Subcutaneous adipose tissue (tissue), 4 donors: ENCODE results near the gene TAF6. TPM values are rescaled to one million over a fixed set of nuclear protein-coding genes. Genes with fewer than 3 reads are reported as not detected.

Experiments
- CTCF ChIP-seq: fragments of 450-650 bp; IDR thresholded peaks from one replicate; pipeline ENCODE4 v1.5.1; 2016; ENCODE audit warnings: low read depth, mild to moderate bottlenecking, control low read depth, antibody characterized with exemption, moderate library complexity
- total RNA-seq, 4 donors: library from RNA; depleted of rRNA; stranded (reverse); fragments of >200 nt; gene quantifications; one replicate each; pipeline ENCODE4 v1.1.0, GENCODE V29; 2016

TAF6 gene
- 10 to 100 TPM in 3 of 4 donors, 1 to 10 TPM in 1; 9.8 to 36.2 (median 26.2) TPM for total RNA-seq

GRCh38 chr7:100119072-100119969 is at the start of gene TAF6, which contains the start of gene CNPY4:
TAF6 (minus strand) TSS chr7:100119358; CDS start chr7:100114209, 5,149 bp downstream.
CNPY4 (plus strand) TSS chr7:100119634; CDS start chr7:100119745, 111 bp downstream.
- TF ChIP-seq CTCF: no peak

GRCh38 chr7:100167912-100168323 is 48.8 kb upstream of the TAF6 start:
- no peak for TF ChIP-seq CTCF

- no peak for TF ChIP-seq CTCF
Observed at GRCh38 chr7:100166970-100167911, 48.1 kb upstream of the TAF6 start.

GRCh38 chr7:100166317-100166940 is 47.3 kb upstream of the TAF6 start:
- no peak for TF ChIP-seq CTCF

- no peak for TF ChIP-seq CTCF
Observed at GRCh38 chr7:100163871-100164270, 44.7 kb upstream of the TAF6 start.

- TF ChIP-seq CTCF: no peak
Observed at GRCh38 chr7:100163006-100163531, 43.9 kb upstream of the TAF6 start.
